Left lung (tissue), 10 donors: ENCODE data around the gene OTOG. TPM values are rescaled to one million over a fixed set of nuclear protein-coding genes. Genes with fewer than 3 reads are reported as not detected.

Experiments used
- ATAC-seq: fragments of 200-7000 bp; cut with Tn5 transposase; one replicate; pipeline ENCODE4 v1.9.1; 2020; ENCODE audit warnings: moderate library complexity
- DNase-seq, 4 donors: peaks; one replicate each; pipeline ENCODE4 v3.0.0-alpha.2; 2013 to 2020
- H3K27ac ChIP-seq, 2 donors: fragments of 200-600 bp; sonication (generic) in 1 of 2; one replicate each; pipeline versions ENCODE4 v1.5.0 to v1.8.0; 2020 to 2021
- H3K27me3 ChIP-seq, 2 donors: fragments of 200-600 bp; sonication (generic) in 1 of 2; one replicate each; pipeline versions ENCODE4 v1.5.0 to v1.8.0; 2020 to 2021
- H3K36me3 ChIP-seq, 2 donors: fragments of 200-600 bp; sonication (generic) in 1 of 2; one replicate each; pipeline versions ENCODE4 v1.5.0 to v1.8.0; 2020 to 2021
- H3K4me1 ChIP-seq, 2 donors: fragments of 200-600 bp; one replicate each; pipeline ENCODE4 v1.8.0; 2021
- H3K4me3 ChIP-seq, 2 donors: fragments of 200-600 bp; sonication (generic) in 1 of 2; one replicate each; pipeline versions ENCODE4 v1.5.0 to v1.8.0; 2020 to 2021; ENCODE audit warnings: mild to moderate bottlenecking in 1 of 2
- H3K9me3 ChIP-seq, 2 donors: fragments of 200-600 bp; sonication (generic) in 1 of 2; one replicate each; pipeline versions ENCODE4 v1.5.0 to v1.8.0; 2020 to 2021
- CTCF ChIP-seq, 2 donors: fragments of 200-600 bp; sonication (generic) in 1 of 2; IDR thresholded peaks; one replicate each; pipeline versions ENCODE4 v1.5.0 to v1.8.0; 2021; ENCODE audit warnings: antibody characterized with exemption in 2 of 2
- intact Hi-C, 2 donors: fragments of 100-400 bp; cut with DNase I; formaldehyde crosslinking; loops; one replicate each; pipeline versions ENCODE4 v1.11.2 to v1.14.2; 2022
- polyA plus RNA-seq, 6 donors: library from polyadenylated mRNA; unstranded; fragments of 120-200 nt; gene quantifications; one replicate each; pipeline ENCODE4 v1.2.1, GENCODE V29; 2013; ENCODE audit not compliant: insufficient read length in 6 of 6
- total RNA-seq, 2 donors: library from RNA; stranded (reverse); fragmentation: NEBNext Ultra II Directional; extraction: Animal tissue kit (Norgen Biotek cat#: 25700); gene quantifications; one replicate each; pipeline ENCODE4 v1.2.1, GENCODE V29; 2021
- donor health status: DM: no; HTN: yes; CAD: no.
- donor health status: DM: no; HTN: no; CAD: no.

The OTOG gene
- total and polyA plus RNA-seq, 8 donors = 0.04 to 0.24 (median 0.11) TPM; not detected in 2

GRCh38 chr11:17651681-17652080 is 104.6 kb downstream of the OTOG start:
- Histone ChIP-seq H3K4me1 (no peaks in the 10 kb centered on the region), H3K27me3 (peaks cover 0 to 40% of the 10 kb centered on the region in 2 donors), H3K9me3 (peaks cover 0 to 15% of the 10 kb centered on the region in 2 donors), H3K27ac (no peak overlapping the region), H3K36me3 (no peaks in the 10 kb centered on the region), H3K4me3 (no peak overlapping the region)
- TF ChIP-seq CTCF (IDR thresholded peaks at IDR 0.05) = no peak
- no peak for ATAC-seq
- intact Hi-C loops = no loop called here
- DNase-seq = peak in 1 of 4 donors; percentile 50

GRCh38 chr11:17652556-17652955 is 105.5 kb downstream of the OTOG start:
- H3K4me3 ChIP-seq = no peak overlapping the region
- no peak for TF ChIP-seq CTCF (IDR thresholded peaks at IDR 0.05)
- intact Hi-C loops = no loop called here
- no peaks in the 10 kb centered on the region for H3K4me1 ChIP-seq
- no peak for ATAC-seq
- H3K9me3 ChIP-seq = peaks cover 0 to 15% of the 10 kb centered on the region in 2 donors
- no peak for DNase-seq
- peaks cover 0 to 40% of the 10 kb centered on the region in 2 donors for H3K27me3 ChIP-seq
- no peak overlapping the region for H3K27ac ChIP-seq
- no peaks in the 10 kb centered on the region for H3K36me3 ChIP-seq

- DNase-seq = no peak
- no peak for ATAC-seq
- H3K4me1 ChIP-seq = no peaks in the 10 kb centered on the region
Observed at GRCh38 chr11:17653611-17654010, 106.6 kb downstream of the OTOG start.

GRCh38 chr11:17655682-17656081 is 108.6 kb downstream of the OTOG start:
- H3K27ac ChIP-seq = no peak overlapping the region
- DNase-seq (no peak), ATAC-seq (no peak)
- intact Hi-C loops = no loop called here
- H3K4me1 ChIP-seq = no peaks in the 10 kb centered on the region
- peaks cover 0 to 24% of the 10 kb centered on the region in 2 donors for H3K27me3 ChIP-seq
- no peak overlapping the region for H3K4me3 ChIP-seq
- peaks cover 0 to 15% of the 10 kb centered on the region in 2 donors for H3K9me3 ChIP-seq
- no peak for TF ChIP-seq CTCF (IDR thresholded peaks at IDR 0.05)
- H3K36me3 ChIP-seq = no peaks in the 10 kb centered on the region

More at GRCh38 chr11:17653611-17654010, 106.6 kb downstream of the OTOG start:
- Histone ChIP-seq H3K4me3 (no peak overlapping the region), H3K27me3 (peaks cover 0 to 40% of the 10 kb centered on the region in 2 donors), H3K27ac (no peak overlapping the region), H3K36me3 (no peaks in the 10 kb centered on the region), H3K9me3 (peaks cover 0 to 15% of the 10 kb centered on the region in 2 donors)
- no peak for TF ChIP-seq CTCF (IDR thresholded peaks at IDR 0.05)
- intact Hi-C loops = no loop called here

- Histone ChIP-seq H3K9me3 (peaks cover 0 to 15% of the 10 kb centered on the region in 2 donors), H3K36me3 (no peaks in the 10 kb centered on the region), H3K4me1 (no peaks in the 10 kb centered on the region), H3K27me3 (peaks cover 0 to 5% of the 10 kb centered on the region in 2 donors), H3K27ac (no peak overlapping the region), H3K4me3 (no peak overlapping the region)
- TF ChIP-seq CTCF (IDR thresholded peaks at IDR 0.05) = no peak
- no peak for ATAC-seq
- DNase-seq = no peak
- intact Hi-C loops = no loop called here
Observed at GRCh38 chr11:17658211-17658610, 111.2 kb downstream of the OTOG start.
